NCI-H146 (cell line): ENCODE results near the gene KBTBD12.
A peak's percentile ranks its signal among the peaks of the same experiment; 100 is the strongest.

Experiments
- DNase-seq: peaks from one replicate; lab custom pipeline; 2025; lab: John Stamatoyannopoulos, UW

Gene KBTBD12

GRCh38 chr3:127985655-127986225 is 70.7 kb downstream of the KBTBD12 start:
- DNase-seq, result no peak

GRCh38 chr3:127986803-127987202 is 71.8 kb downstream of the KBTBD12 start:
- DNase-seq, result no peak

- DNase-seq, result no peak
Measured at GRCh38 chr3:127987309-127987995, 72.4 kb downstream of the KBTBD12 start.

GRCh38 chr3:127988770-127989557 is 73.9 kb downstream of the KBTBD12 start:
- no peak for DNase-seq

DNA sequence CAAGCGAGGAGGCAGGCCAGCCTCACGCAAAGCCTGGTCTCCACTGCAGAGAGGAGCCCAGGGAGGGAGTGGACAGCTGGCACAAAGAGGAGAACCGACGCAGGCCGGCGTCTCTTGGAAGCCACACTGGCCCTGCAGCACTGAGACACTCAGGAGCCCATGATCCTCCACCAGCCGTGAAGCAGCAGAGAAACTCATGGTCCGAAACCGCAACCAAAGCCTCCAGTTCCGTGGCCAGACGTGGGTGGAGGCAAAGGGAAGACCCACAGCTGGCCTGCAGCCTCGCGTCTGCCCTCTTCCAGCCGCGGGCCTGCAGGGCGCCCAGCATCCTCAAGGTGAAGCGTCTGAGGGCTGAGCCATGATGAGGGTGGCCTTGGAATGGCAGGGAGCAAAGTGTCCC is 75.0 kb downstream of the KBTBD12 start:
- no peak for DNase-seq

DNA sequence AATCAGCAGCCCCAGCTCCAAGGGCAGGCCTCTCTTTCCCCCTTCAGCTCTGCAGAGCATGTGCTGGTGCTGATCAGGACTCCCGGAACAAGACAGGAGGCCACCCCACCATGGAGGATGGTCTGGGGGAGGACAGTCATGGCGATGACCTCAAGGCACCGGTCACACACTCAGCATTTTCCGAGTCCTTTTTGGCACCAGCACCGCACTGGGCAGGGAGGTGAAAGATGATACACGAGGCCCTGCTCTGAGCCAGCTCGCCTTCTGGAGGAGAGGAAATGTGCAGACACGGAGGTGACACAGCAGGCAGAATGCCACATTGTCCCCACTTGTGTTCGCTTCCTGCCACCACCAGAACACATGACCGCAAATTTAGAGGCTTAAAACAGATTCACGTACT is 75.4 kb downstream of the KBTBD12 start:
- no peak for DNase-seq

DNA sequence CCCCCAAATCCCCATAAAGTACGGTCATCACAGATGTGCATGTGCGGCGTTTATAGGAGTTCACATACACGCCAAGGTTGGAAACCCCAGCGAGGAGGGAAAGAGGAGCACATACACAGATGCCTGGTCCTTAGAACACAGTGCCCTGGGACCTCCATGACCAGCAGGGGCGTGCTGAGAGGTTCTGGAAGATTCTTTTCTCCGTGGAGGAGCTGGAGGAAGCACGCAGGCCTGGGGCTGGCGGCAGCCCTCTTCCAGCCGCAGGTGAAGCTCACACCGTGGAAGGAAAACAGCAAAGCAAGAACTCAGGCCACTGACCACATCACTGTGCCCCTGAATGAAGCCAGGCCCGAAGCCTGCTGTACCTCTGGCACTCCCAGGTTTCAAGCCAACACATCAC is 76.2 kb downstream of the KBTBD12 start:
- no peak for DNase-seq

DNA sequence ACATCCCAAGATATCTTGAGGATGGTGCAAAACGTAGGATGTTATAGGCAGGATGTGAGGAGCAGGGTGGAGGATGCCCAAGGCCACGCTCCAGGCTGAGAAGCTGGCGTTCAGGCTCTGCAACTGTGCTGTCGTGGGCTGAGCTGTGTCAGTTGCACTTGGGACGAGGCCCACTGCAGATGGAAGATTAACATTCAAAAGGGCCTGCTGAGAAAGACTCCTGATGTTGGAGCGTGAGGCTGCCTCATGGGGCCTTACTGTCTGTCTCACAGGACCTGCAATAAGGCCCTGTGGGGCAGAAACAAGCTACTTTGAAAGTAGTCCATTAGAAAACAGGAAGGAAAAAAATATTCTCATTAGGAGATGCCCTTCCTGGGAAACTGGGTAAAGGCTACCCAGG is 76.6 kb downstream of the KBTBD12 start:
- DNase-seq, result no peak

GRCh38 chr3:127992127-127992526 is 77.1 kb downstream of the KBTBD12 start:
- no peak for DNase-seq

DNA sequence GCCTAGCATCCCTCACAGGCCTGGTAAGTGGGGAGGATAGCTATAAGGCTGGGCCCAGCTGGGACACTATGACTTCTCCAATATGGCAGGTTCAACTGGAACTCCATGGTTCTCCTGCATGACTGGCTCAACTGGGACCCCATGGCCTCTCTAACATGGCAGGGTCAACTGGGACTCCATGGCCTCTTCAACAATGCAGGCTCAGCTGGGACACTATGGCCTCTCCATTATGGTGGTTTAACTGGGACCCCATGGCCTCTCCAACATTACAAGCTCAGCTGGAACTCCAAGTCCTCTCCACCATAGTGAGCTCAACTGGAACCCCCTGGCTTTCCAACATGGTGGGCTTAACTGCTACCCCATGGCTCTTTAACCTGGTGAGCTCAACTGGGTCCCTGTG is 79.0 kb downstream of the KBTBD12 start:
- no peak for DNase-seq

DNA sequence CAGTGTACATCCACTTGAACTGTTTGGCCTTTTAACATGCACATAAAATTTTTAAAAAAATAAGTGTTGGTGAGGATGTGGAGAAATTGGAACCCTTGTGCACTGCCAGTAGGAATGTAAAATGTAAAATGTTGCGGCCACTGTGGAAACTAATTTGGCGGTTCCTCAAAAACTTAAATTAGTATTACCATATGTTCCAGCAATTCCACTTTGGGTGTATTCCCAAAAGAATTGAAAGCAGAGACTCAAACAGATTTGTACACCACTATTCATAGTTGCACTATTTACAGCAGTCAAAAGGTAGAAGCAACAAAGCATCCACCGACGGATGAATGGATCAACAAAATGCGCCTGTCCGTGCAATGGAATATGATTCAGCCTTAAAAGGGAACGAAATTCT is 82.0 kb downstream of the KBTBD12 start:
- DNase-seq, result no peak

GRCh38 chr3:127997961-127998360 is 82.9 kb downstream of the KBTBD12 start:
- peak; percentile 82 for DNase-seq

- DNase-seq, result no peak
Measured at GRCh38 chr3:127998596-127998995, 83.6 kb downstream of the KBTBD12 start.

GRCh38 chr3:127999509-128000106 is 84.6 kb downstream of the KBTBD12 start:
- DNase-seq, result no peak

GRCh38 chr3:128001576-128001975 is 86.5 kb downstream of the KBTBD12 start:
- DNase-seq, result peak; percentile 82

DNA sequence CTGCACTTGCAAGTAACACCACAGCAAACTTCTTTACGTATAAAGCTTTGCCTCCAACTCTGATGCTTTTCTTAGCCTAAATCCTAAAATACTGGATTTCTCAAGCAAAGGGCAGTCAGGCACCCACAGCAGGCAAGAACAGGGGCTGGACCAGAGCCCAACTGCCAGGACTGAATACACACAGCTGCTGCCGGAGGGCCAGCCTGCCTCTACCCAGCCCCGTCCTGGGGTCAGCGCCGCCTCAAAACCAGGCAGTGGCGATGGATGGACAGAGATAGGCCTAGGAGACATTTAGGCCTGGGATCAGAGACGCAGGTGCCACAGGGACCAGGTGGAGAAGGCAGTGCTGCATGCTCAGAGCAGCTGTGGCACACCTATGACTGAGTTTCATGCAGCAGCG is 89.6 kb downstream of the KBTBD12 start:
- peak; percentile 23 for DNase-seq

DNA sequence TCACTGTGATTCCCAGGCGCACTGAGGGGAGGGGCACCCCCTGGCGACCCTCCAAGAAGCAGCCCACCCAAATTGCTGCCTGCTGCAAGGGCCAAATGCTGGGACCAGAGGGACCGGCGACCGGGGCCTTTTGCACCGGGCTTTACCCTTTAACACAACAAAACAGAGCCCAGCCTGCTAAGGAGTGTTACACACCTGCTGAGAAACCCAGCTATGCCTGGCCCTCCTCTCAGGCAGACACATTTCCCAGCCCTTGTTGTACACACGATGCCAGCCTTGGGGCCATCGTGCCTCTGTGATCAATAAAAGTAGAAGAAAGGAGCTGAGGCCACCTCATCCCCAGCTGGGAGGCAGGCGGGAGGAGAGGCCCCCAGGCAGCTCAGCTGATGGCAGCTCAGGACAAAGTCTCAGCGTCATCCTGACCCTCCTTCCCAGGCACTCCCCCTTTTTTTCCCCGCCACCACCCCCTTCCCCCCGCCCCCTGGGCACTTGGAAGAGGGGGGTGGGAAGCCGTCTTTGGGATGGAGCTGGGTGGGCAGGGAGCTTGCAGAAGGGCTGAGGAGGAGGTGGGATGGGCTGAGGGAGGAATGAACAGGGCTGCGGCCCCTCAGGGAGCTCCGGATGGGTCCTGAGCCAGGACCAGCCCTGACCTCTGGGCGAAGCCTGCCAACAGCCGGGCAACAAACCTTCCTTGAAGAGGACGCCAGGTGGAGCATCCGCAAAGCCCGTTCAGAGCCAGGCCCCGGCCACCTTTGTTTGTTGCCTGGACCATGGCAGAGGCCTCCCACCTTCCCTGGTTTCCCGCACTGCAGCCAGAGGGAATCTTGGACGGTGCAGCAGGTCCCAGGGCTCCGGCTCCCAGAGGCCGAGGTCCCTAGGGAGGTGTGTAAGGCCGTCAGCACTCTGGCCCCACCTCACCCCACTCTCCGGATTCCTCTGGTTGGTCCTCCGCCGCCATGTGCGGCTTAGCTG is 91.3 kb downstream of the KBTBD12 start:
- DNase-seq, result peak; percentile 72

DNA sequence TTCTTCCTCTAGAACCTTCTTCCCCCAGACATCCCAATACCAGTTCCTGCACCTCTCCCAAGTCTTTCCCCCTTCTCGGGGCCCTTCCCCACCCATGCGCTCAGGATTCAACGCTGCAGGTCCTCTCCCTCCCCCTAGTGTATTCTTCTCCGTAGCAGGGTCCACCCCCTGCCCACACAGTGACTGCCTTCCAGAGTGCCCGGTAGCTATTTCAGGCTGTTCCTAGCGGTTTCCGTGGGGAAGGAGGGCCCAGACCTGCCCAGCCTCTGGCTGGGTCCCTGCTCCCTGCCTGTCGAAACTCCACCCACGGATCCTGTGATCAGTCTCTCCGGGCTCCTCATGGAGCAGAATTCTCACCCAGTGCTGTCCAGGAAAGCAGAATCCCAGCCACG is 92.0 kb downstream of the KBTBD12 start:
- DNase-seq, result no peak

GRCh38 chr3:128009952-128010846 is 95.2 kb downstream of the KBTBD12 start:
- no peak for DNase-seq

DNA sequence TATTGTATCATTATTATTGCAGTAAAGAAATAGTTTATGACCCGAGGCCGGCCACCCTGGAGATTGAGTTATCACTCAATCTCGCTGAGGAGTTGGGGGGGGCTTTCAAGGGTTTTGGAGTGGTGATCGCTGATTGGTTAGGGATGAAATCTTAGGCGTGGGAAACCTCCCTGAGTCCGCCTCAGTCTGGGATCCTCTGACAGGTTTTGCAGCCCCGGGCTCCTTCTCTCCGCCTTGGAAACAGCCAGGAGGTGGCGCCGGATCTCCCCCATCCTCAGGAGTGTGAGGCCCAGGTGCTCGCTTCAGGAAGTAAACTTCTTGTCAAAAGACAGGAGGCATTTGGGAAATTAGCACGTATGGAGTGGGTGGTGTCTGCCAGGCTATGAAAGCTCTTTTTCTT is 96.1 kb downstream of the KBTBD12 start:
- peak; percentile 83 for DNase-seq

GRCh38 chr3:128012050-128012449 is 97.0 kb downstream of the KBTBD12 start:
- peak; percentile 21 for DNase-seq
